Measurements from ENCODE around the gene SEPHS1. TPM values are rescaled to one million over a fixed set of nuclear protein-coding genes. Genes with fewer than 3 reads are reported as not detected.

SEPHS1 gene
- total and polyA plus RNA-seq, 2 donors (not counting 3 experiments of a cell fraction or from before 2014, with no cell fraction given), result 40.6 to 55.4 TPM

GRCh38 chr10:13328613-13329012, 19.5 kb downstream of the SEPHS1 start:
- FAIRE-seq (no peak), DNase-seq (ENCODE audit: low read depth, low spot score) (no peak)
- H3K4me2 ChIP-seq (ENCODE audit: insufficient read depth, low read length), result no peak overlapping the region
- H2AFZ ChIP-seq (ENCODE audit: low read depth, low read length), result no peak overlapping the region
- no peaks in the 10 kb centered on the region for H3K79me2 ChIP-seq (ENCODE audit: control insufficient read depth, insufficient read depth, low read length)
- peaks cover 24 to 29% of the 10 kb centered on the region in 2 experiments for H3K36me3 ChIP-seq (ENCODE audit: control insufficient read depth in 2 of 2, extremely low read depth in 1 of 2, insufficient read depth in 2 of 2, low read length in 2 of 2)
- no peak overlapping the region for H3K9ac ChIP-seq (replicated peaks; ENCODE audit: extremely low read depth, insufficient read depth, low read length)
- no peaks in the 10 kb centered on the region for H4K20me1 ChIP-seq (replicated peaks; ENCODE audit: control insufficient read depth, extremely low read depth, insufficient read depth, low read length)
- H3K27ac ChIP-seq (ENCODE audit: insufficient read depth, low read depth, low read length), result no peak overlapping the region
- ChIA-PET POLR2A (no interaction called here), CTCF (interaction anchor here (1.9 kb wide), 1 partner anchor 26 kb away, joined by 6 read pairs; no protein-coding TSS in a partner anchor)
- H3K9me3 ChIP-seq (replicated peaks; ENCODE audit: control insufficient read depth, insufficient read depth, low read length), result no peaks in the 10 kb centered on the region
- TF ChIP-seq CTCF (IDR thresholded peaks at IDR 0.05; ENCODE audit: extremely low read depth in 1 of 2, insufficient read depth in 1 of 2, low read depth in 1 of 2, low read length in 2 of 2) (no peak), MYC (IDR thresholded peaks at IDR 0.05; ENCODE audit: low read depth, low read length) (no peak), FOS (IDR thresholded peaks at IDR 0.05; ENCODE audit: borderline replicate concordance, insufficient read depth, low read length) (no peak), POLR2AphosphoS5 (IDR thresholded peaks at IDR 0.05; ENCODE audit: insufficient read depth, low read depth, low read length) (no peak), JUN (IDR thresholded peaks at IDR 0.05; ENCODE audit: borderline replicate concordance, insufficient read depth, insufficient read length, low read depth) (no peak), POLR2A (IDR thresholded peaks at IDR 0.05; ENCODE audit: low read depth, low read length) (no peak)
- H3K27me3 ChIP-seq (ENCODE audit: control insufficient read depth in 2 of 2, insufficient read depth in 2 of 2, low read length in 2 of 2), result no peaks in the 10 kb centered on the region
- H3K9me1 ChIP-seq (replicated peaks; ENCODE audit: control insufficient read depth, extremely low read depth, insufficient read depth, low read length), result no peaks in the 10 kb centered on the region
- dilution Hi-C loops (cut with MboI; ENCODE audit: extremely low pct_ligation_motif_present, low sequenced_read_pairs) (no loop called here), intact Hi-C loops (cut with micrococcal nuclease) (no loop called here)
- H3K4me1 ChIP-seq (ENCODE audit: control insufficient read depth, extremely low read depth, insufficient read depth, low read length), result no peaks in the 10 kb centered on the region
- no TSS peak for BruUV-seq (replicated peaks)
- no peak overlapping the region for H3K4me3 ChIP-seq (replicated peaks in 1 of 3; ENCODE audit: insufficient read depth in 1 of 3, low read depth in 1 of 3, low read length in 3 of 3)

GRCh38 chr10:13328126-13328525, 20.0 kb downstream of the SEPHS1 start:
- BruUV-seq (replicated peaks), result no TSS peak
- dilution Hi-C loops (cut with MboI; ENCODE audit: extremely low pct_ligation_motif_present, low sequenced_read_pairs) (no loop called here), intact Hi-C loops (cut with micrococcal nuclease) (no loop called here)
- FAIRE-seq (no peak), DNase-seq (ENCODE audit: low read depth, low spot score) (no peak)
- no peaks in the 10 kb centered on the region for H3K9me3 ChIP-seq (replicated peaks; ENCODE audit: control insufficient read depth, insufficient read depth, low read length)
- TF ChIP-seq POLR2A (IDR thresholded peaks at IDR 0.05; ENCODE audit: low read depth, low read length) (no peak), MAX (IDR thresholded peaks at IDR 0.05; ENCODE audit: insufficient read depth, insufficient read length) (no peak), MYC (IDR thresholded peaks at IDR 0.05; ENCODE audit: low read depth, low read length) (no peak), JUN (IDR thresholded peaks at IDR 0.05; ENCODE audit: borderline replicate concordance, insufficient read depth, insufficient read length, low read depth) (no peak), POLR2AphosphoS5 (IDR thresholded peaks at IDR 0.05; ENCODE audit: insufficient read depth, low read depth, low read length) (no peak), GATA2 (IDR thresholded peaks at IDR 0.05; ENCODE audit: insufficient read depth, insufficient read length, low read depth, low read length) (no peak), CTCF (IDR thresholded peaks at IDR 0.05; ENCODE audit: extremely low read depth in 1 of 2, insufficient read depth in 1 of 2, low read depth in 1 of 2, low read length in 2 of 2) (no peak), EZH2 (IDR thresholded peaks at IDR 0.05; ENCODE audit: borderline replicate concordance, low read depth, low read length, severe bottlenecking) (no peak), FOS (IDR thresholded peaks at IDR 0.05; ENCODE audit: borderline replicate concordance, insufficient read depth, low read length) (no peak)
- H3K9ac ChIP-seq (replicated peaks; ENCODE audit: extremely low read depth, insufficient read depth, low read length), result no peak overlapping the region
- no peaks in the 10 kb centered on the region for H3K27me3 ChIP-seq (ENCODE audit: control insufficient read depth in 2 of 2, insufficient read depth in 2 of 2, low read length in 2 of 2)
- H3K27ac ChIP-seq (ENCODE audit: insufficient read depth, low read depth, low read length), result no peak overlapping the region
- peaks cover 24 to 30% of the 10 kb centered on the region in 2 experiments for H3K36me3 ChIP-seq (ENCODE audit: control insufficient read depth in 2 of 2, extremely low read depth in 1 of 2, insufficient read depth in 2 of 2, low read length in 2 of 2)
- no peak overlapping the region for H2AFZ ChIP-seq (ENCODE audit: low read depth, low read length)
- ChIA-PET CTCF (interaction anchor here (1.9 kb wide), 1 partner anchor 26 kb away, joined by 6 read pairs; no protein-coding TSS in a partner anchor), POLR2A (no interaction called here)
- H3K4me2 ChIP-seq (ENCODE audit: insufficient read depth, low read length), result no peak overlapping the region
- no peaks in the 10 kb centered on the region for H3K9me1 ChIP-seq (replicated peaks; ENCODE audit: control insufficient read depth, extremely low read depth, insufficient read depth, low read length)
- no peak overlapping the region for H3K4me3 ChIP-seq (replicated peaks in 1 of 3; ENCODE audit: insufficient read depth in 1 of 3, low read depth in 1 of 3, low read length in 3 of 3)
- H3K4me1 ChIP-seq (ENCODE audit: control insufficient read depth, extremely low read depth, insufficient read depth, low read length), result no peaks in the 10 kb centered on the region
- no peaks in the 10 kb centered on the region for H3K79me2 ChIP-seq (ENCODE audit: control insufficient read depth, insufficient read depth, low read length)
- no peaks in the 10 kb centered on the region for H4K20me1 ChIP-seq (replicated peaks; ENCODE audit: control insufficient read depth, extremely low read depth, insufficient read depth, low read length)

Data from endothelial cell of umbilical vein (primary cell).